ENCODE data around the gene TMCC2.

DNA sequence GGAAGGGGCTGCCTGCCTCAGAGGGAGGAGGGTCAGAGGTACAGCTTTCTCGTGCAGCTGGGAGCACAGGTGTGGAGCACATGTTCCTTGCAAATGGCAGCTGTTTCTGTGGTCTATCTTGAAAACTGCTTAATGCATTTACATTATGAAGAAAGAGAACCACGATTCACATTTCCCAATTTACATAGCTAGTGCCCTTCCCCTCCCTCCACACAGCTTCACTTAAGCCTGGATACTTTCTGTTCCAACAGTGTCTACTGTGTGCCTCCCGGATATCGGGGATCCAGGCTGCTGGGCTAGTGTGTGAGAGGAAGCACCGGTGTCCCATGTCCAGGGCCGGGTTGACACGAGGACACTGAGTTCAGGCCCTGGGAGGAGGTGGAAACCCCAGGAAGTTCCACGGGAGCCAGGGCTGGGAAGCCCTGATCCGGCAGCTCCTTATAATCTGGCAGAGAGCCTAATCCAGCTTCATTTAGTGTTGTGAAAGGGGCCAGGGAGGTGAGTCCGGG is 31.6 kb downstream of the TMCC2 start:
- TF ChIP-seq, protein P1, sequence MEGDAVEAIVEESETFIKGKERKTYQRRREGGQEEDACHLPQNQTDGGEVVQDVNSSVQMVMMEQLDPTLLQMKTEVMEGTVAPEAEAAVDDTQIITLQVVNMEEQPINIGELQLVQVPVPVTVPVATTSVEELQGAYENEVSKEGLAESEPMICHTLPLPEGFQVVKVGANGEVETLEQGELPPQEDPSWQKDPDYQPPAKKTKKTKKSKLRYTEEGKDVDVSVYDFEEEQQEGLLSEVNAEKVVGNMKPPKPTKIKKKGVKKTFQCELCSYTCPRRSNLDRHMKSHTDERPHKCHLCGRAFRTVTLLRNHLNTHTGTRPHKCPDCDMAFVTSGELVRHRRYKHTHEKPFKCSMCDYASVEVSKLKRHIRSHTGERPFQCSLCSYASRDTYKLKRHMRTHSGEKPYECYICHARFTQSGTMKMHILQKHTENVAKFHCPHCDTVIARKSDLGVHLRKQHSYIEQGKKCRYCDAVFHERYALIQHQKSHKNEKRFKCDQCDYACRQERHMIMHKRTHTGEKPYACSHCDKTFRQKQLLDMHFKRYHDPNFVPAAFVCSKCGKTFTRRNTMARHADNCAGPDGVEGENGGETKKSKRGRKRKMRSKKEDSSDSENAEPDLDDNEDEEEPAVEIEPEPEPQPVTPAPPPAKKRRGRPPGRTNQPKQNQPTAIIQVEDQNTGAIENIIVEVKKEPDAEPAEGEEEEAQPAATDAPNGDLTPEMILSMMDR (IDR thresholded peaks at IDR 0.05) = no peak
- no peak for TF ChIP-seq POLR2A (IDR thresholded peaks at IDR 0.05)

Measured in heart left ventricle (tissue), 13 donors.